Upper lobe of right lung (tissue), 1 donor: ENCODE results near the gene ZNF410. TPM values are rescaled to one million over a fixed set of nuclear protein-coding genes. Genes with fewer than 3 reads are reported as not detected.

Source experiments
- ATAC-seq: fragments of 200-7000 bp; cut with Tn5 transposase; one replicate; pipeline ENCODE4 v1.9.1; 2020; ENCODE audit warnings: mild to moderate bottlenecking, moderate library complexity
- DNase-seq: peaks from one replicate; pipeline ENCODE4 v3.0.0-alpha.2; 2020
- H3K27ac ChIP-seq: fragments of 200-600 bp; one replicate; pipeline ENCODE4 v1.8.0; 2022
- H3K27me3 ChIP-seq: fragments of 200-600 bp; one replicate; pipeline ENCODE4 v1.8.0; 2022; ENCODE audit warnings: mild to moderate bottlenecking
- H3K36me3 ChIP-seq: fragments of 200-600 bp; one replicate; pipeline ENCODE4 v1.8.0; 2022
- H3K4me1 ChIP-seq: fragments of 200-600 bp; one replicate; pipeline ENCODE4 v1.8.0; 2022
- H3K4me3 ChIP-seq: fragments of 200-600 bp; one replicate; pipeline ENCODE4 v1.8.0; 2022; ENCODE audit warnings: mild to moderate bottlenecking
- H3K9me3 ChIP-seq: fragments of 200-600 bp; one replicate; pipeline ENCODE4 v1.8.0; 2022
- CTCF ChIP-seq: fragments of 200-600 bp; IDR thresholded peaks from one replicate; pipeline ENCODE4 v1.8.0; 2022; ENCODE audit warnings: antibody characterized with exemption
- intact Hi-C: fragments of 100-400 bp; cut with DNase I; formaldehyde crosslinking; loops from one replicate; pipeline ENCODE4 v1.11.0; 2022
- total RNA-seq: library from RNA; stranded (reverse); fragmentation: NEBNext Ultra II Directional; extraction: Animal tissue kit (Norgen Biotek cat#: 25700); gene quantifications from one replicate; pipeline ENCODE4 v1.2.1, GENCODE V29; 2021
- donor health status: DM: no; HTN: yes; CAD: no; lungs with severe emphysema.

The ZNF410 gene
- total RNA-seq, 1 donor from 2014 or later: 50.6 TPM

DNA sequence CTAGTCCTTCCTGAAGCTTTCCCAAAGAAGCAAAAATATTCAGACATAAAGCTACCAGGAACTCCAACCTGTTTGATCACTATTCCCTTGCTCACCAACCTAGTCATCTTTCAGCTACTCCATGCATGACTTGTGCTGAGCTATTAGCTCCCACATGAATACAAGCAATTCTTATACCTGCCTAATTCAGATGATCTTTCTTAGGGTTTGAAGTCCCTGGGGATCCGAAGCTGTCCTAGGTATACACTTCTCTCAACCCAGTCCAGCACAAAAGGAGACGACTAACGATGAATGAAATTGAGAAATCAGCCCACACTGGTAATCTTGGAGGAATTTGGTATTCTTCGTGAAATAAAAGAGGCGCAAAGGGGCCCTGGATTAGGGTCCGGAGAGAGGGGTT is 35.7 kb upstream of the ZNF410 start:
- Histone ChIP-seq H3K27ac (peak overlapping the region; percentile 93), H3K9me3 (no peaks in the 10 kb centered on the region)
- no peak for ATAC-seq

GRCh38 chr14:73851567-73852382 is 34.9 kb upstream of the ZNF410 start, which contains the start of gene PTGR2:
Gene PTGR2 (plus strand): TSS chr14:73851831. CDS start chr14:73858863, 7,032 bp downstream.
- H3K27me3 ChIP-seq: no peaks in the 10 kb centered on the region
- ATAC-seq (peak; percentile 98), DNase-seq (peak; percentile 98)
- H3K4me1 ChIP-seq: no peaks in the 10 kb centered on the region
- no peaks in the 10 kb centered on the region for H3K36me3 ChIP-seq
- intact Hi-C loops: no loop called here
- peak within 1 kb of the TSS; percentile 63 for H3K4me3 ChIP-seq
- no peak for TF ChIP-seq CTCF
- no peaks in the 10 kb centered on the region for H3K9me3 ChIP-seq
- peak within 1 kb of the TSS; percentile 93 for H3K27ac ChIP-seq

More for the DNA sequence above, 35.7 kb upstream of the ZNF410 start:
- DNase-seq: no peak
- H3K36me3 ChIP-seq: no peaks in the 10 kb centered on the region
- no peak for TF ChIP-seq CTCF
- H3K4me1 ChIP-seq: no peaks in the 10 kb centered on the region
- H3K4me3 ChIP-seq: peak overlapping the region; percentile 63
- no peaks in the 10 kb centered on the region for H3K27me3 ChIP-seq
- intact Hi-C loops: no loop called here

- Histone ChIP-seq H3K4me1 (no peaks in the 10 kb centered on the region), H3K27ac (no peak overlapping the region), H3K4me3 (no peak overlapping the region), H3K36me3 (peaks cover 13% of the 10 kb centered on the region), H3K27me3 (no peaks in the 10 kb centered on the region), H3K9me3 (no peaks in the 10 kb centered on the region)
- no peak for TF ChIP-seq CTCF
- no peak for ATAC-seq
- intact Hi-C loops: no loop called here
- no peak for DNase-seq
Measured at GRCh38 chr14:73859145-73859544, 27.5 kb upstream of the ZNF410 start.

DNA sequence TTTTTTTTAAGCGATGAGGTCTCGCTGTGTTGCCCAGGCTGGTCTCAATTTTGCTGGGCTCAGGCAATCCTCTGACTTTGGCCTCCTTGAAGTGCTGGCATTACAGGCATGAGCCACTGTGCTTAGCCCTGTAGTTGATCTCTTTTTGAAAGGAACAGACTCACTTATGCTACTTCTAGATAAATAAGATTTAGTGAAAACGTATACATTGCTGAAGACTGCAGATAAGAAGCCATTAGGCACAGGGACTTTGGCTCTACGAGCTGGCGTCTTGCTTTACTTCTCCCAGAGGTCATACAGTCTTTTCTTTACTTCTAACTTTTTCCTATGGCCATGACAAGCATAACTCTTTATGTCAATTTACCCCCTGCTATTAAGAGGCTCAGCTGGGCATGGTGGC is 25.6 kb upstream of the ZNF410 start:
- ATAC-seq: no peak
- no peaks in the 10 kb centered on the region for H3K27me3 ChIP-seq
- no peaks in the 10 kb centered on the region for H3K9me3 ChIP-seq
- no peak overlapping the region for H3K4me3 ChIP-seq
- intact Hi-C loops: no loop called here
- no peak for TF ChIP-seq CTCF
- no peak overlapping the region for H3K27ac ChIP-seq
- H3K36me3 ChIP-seq: peaks cover 20% of the 10 kb centered on the region
- no peak for DNase-seq
- H3K4me1 ChIP-seq: no peaks in the 10 kb centered on the region

GRCh38 chr14:73862480-73862879 is 24.2 kb upstream of the ZNF410 start:
- H3K27ac ChIP-seq: no peak overlapping the region
- DNase-seq (no peak), ATAC-seq (no peak)
- H3K36me3 ChIP-seq: peaks cover 20% of the 10 kb centered on the region
- no peak for TF ChIP-seq CTCF
- no peak overlapping the region for H3K4me3 ChIP-seq
- H3K4me1 ChIP-seq: no peaks in the 10 kb centered on the region
- no peaks in the 10 kb centered on the region for H3K27me3 ChIP-seq
- intact Hi-C loops: no loop called here
- H3K9me3 ChIP-seq: no peaks in the 10 kb centered on the region
